Measurements from ENCODE around the gene POLR3B. TPM values are rescaled to one million over a fixed set of nuclear protein-coding genes. Genes with fewer than 3 reads are reported as not detected.

Gene POLR3B
- total and polyA plus RNA-seq, 9 of the 15 experiments (the other 6 are each of a cell fraction or from before 2014, with no cell fraction given) = 7.6 to 17.9 (median 14.4) TPM

DNA sequence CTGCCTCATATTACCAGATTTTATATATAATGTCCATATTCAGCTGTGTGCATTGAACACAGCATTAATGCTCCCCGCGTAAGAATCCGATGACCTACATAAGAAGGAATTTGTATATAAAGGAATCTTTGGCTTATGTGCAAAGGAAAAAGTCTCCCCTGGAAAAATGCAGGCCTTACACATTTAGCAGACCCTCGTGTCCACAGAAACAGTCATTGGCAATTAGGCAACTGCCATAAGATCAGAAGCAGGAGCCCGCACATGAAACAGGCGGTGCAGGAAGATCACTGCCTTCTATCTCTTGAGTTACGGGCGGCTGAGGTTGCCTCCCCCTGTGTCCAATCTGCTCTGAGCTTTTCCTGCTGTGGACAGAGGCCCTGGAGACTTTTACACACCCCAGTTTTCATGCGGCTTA lies 162.1 kb downstream of the POLR3B start:
- H3K36me3 ChIP-seq (ENCODE audit: control insufficient read depth, insufficient read depth, low read length) = no peaks in the 10 kb centered on the region
- ChIA-PET POLR2A (no interaction called here), CTCF (ENCODE audit: low intra/inter-chr PET ratio) (no interaction called here)
- H3K27me3 ChIP-seq (ENCODE audit: control insufficient read depth in 2 of 2, insufficient read depth in 2 of 2, low read length in 2 of 2) = peaks cover 24 to 33% of the 10 kb centered on the region in 2 experiments; a peak in 3 of 5 replicates
- no peak overlapping the region for H2AFZ ChIP-seq (ENCODE audit: low read depth, low read length)
- no peak overlapping the region for H3K4me2 ChIP-seq (ENCODE audit: insufficient read depth, low read length)
- H3K4me3 ChIP-seq = no peak overlapping the region
- no peak for DNase-seq (ENCODE audit: extremely low read depth in 1 of 4, low spot score in 3 of 4)
- no peak for FAIRE-seq
- intact Hi-C loops (cut with micrococcal nuclease) = no loop called here
- no peaks in the 10 kb centered on the region for H3K9me1 ChIP-seq (ENCODE audit: control insufficient read depth, insufficient read depth, low read length)
- no peaks in the 10 kb centered on the region for H3K79me2 ChIP-seq (ENCODE audit: control insufficient read depth, insufficient read depth, low read length)
- no peaks in the 10 kb centered on the region for H3K4me1 ChIP-seq (replicated peaks in 1 of 2; ENCODE audit: control insufficient read depth in 2 of 2, insufficient read depth in 2 of 2, low read length in 2 of 2)
- H3K27ac ChIP-seq (ENCODE audit: extremely low read depth, low read depth, low read length) = no peak overlapping the region
- ATAC-seq = no peak
- 30% methylated on average over 9 of the region's 9 CpGs for WGBS (ENCODE audit: insufficient coverage, low coverage, missing lambda C conversion rate)
- H3K9me3 ChIP-seq (replicated peaks; ENCODE audit: control insufficient read depth, insufficient read depth, low read depth, low read length) = no peaks in the 10 kb centered on the region
- in situ Hi-C loops (cut with MboI) = no loop called here
- H4K20me1 ChIP-seq (replicated peaks; ENCODE audit: control insufficient read depth, insufficient read depth, low read length) = no peaks in the 10 kb centered on the region
- H3K9ac ChIP-seq (ENCODE audit: insufficient read depth in 1 of 2, low read depth in 2 of 2, low read length in 2 of 2) = no peak overlapping the region
- BruUV-seq (replicated peaks) = no TSS peak
- TF ChIP-seq NR0B1 (IDR thresholded peaks at IDR 0.05; ENCODE audit: partially characterized antibody) (no peak), ZNF77 (CRISPR knock-in tag; IDR thresholded peaks at IDR 0.05) (no peak), DDX20 (tag; IDR thresholded peaks at IDR 0.05; ENCODE audit: low read depth) (no peak), SMAD1 (IDR thresholded peaks at IDR 0.05; ENCODE audit: low read depth, low read length, partially characterized antibody) (no peak), MTA3 (IDR thresholded peaks at IDR 0.05; ENCODE audit: borderline replicate concordance) (no peak), PRDM10 (IDR thresholded peaks at IDR 0.05; ENCODE audit: partially characterized antibody) (no peak), L3MBTL2 (IDR thresholded peaks at IDR 0.05) (no peak), ZNF76 (CRISPR knock-in tag; IDR thresholded peaks at IDR 0.05; ENCODE audit: borderline replicate concordance) (no peak)
- TF ChIP-seq, protein P1, sequence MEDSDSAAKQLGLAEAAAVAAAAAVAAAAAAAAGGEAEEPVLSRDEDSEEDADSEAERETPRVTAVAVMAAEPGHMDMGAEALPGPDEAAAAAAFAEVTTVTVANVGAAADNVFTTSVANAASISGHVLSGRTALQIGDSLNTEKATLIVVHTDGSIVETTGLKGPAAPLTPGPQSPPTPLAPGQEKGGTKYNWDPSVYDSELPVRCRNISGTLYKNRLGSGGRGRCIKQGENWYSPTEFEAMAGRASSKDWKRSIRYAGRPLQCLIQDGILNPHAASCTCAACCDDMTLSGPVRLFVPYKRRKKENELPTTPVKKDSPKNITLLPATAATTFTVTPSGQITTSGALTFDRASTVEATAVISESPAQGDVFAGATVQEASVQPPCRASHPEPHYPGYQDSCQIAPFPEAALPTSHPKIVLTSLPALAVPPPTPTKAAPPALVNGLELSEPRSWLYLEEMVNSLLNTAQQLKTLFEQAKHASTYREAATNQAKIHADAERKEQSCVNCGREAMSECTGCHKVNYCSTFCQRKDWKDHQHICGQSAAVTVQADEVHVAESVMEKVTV (CRISPR knock-in tag; IDR thresholded peaks at IDR 0.05) = no peak
- TF ChIP-seq, protein P2, sequence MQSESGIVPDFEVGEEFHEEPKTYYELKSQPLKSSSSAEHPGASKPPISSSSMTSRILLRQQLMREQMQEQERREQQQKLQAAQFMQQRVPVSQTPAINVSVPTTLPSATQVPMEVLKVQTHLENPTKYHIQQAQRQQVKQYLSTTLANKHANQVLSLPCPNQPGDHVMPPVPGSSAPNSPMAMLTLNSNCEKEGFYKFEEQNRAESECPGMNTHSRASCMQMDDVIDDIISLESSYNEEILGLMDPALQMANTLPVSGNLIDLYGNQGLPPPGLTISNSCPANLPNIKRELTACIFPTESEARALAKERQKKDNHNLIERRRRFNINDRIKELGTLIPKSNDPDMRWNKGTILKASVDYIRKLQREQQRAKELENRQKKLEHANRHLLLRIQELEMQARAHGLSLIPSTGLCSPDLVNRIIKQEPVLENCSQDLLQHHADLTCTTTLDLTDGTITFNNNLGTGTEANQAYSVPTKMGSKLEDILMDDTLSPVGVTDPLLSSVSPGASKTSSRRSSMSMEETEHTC (IDR thresholded peaks at IDR 0.05) = no peak
- TF ChIP-seq, protein P3, sequence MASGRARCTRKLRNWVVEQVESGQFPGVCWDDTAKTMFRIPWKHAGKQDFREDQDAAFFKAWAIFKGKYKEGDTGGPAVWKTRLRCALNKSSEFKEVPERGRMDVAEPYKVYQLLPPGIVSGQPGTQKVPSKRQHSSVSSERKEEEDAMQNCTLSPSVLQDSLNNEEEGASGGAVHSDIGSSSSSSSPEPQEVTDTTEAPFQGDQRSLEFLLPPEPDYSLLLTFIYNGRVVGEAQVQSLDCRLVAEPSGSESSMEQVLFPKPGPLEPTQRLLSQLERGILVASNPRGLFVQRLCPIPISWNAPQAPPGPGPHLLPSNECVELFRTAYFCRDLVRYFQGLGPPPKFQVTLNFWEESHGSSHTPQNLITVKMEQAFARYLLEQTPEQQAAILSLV (tag; IDR thresholded peaks at IDR 0.05) = no peak
- TF ChIP-seq, protein P4, sequence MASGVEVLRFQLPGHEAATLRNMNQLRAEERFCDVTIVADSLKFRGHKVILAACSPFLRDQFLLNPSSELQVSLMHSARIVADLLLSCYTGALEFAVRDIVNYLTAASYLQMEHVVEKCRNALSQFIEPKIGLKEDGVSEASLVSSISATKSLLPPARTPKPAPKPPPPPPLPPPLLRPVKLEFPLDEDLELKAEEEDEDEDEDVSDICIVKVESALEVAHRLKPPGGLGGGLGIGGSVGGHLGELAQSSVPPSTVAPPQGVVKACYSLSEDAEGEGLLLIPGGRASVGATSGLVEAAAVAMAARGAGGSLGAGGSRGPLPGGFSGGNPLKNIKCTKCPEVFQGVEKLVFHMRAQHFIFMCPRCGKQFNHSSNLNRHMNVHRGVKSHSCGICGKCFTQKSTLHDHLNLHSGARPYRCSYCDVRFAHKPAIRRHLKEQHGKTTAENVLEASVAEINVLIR (CRISPR knock-in tag; IDR thresholded peaks at IDR 0.05) = no peak

Measured in K562 (cell line).